HEK293 (cell line): ENCODE data around the gene CPEB3.

Experiments used
- CTCF ChIA-PET: fragments of 350-600 bp; formaldehyde crosslinking; extraction: SDS; loops from one replicate; lab custom pipeline; 2021; ENCODE audit warnings: antibody characterized with exemption; lab: Yijun Ruan, JAX
- POLR2A ChIA-PET: fragments of 300-600 bp; formaldehyde crosslinking; extraction: SDS; loops from one replicate; lab custom pipeline; 2020; ENCODE audit warnings: antibody characterized with exemption, inconsistent platforms; lab: Yijun Ruan, JAX
- H3K27ac ChIP-seq: fragments of 200-500 bp; sonication (Bioruptor generic); 2 replicates; pipeline ENCODE4 v1.5.1; 2014; ENCODE audit warnings: low read depth, low read length, control low read depth, inconsistent platforms; ENCODE audit errors: extremely low read depth
- H3K36me3 ChIP-seq, 2 experiments: fragments of 200-500 bp in 1 of 2; sonication (Bioruptor generic) in 1 of 2; 1 replicate in 1 of 2; 2 replicates in 1 of 2; pipeline ENCODE4 v1.5.1; 2014 to 2017; ENCODE audit warnings: inconsistent platforms in 2 of 2, low read length in 2 of 2; ENCODE audit not compliant: control insufficient read depth in 2 of 2, insufficient read depth in 1 of 2
- H3K4me1 ChIP-seq: fragments of 200-500 bp; sonication (Bioruptor generic); 2 replicates; pipeline ENCODE4 v1.5.1; 2014; ENCODE audit warnings: mild to moderate bottlenecking, low read length, inconsistent platforms; ENCODE audit not compliant: control insufficient read depth, insufficient read depth
- H3K4me3 ChIP-seq: 2 replicates; pipeline ENCODE4 v1.5.1; 2011; ENCODE audit warnings: low read depth, mild to moderate bottlenecking, control low read depth, low read length, moderate library complexity
- H3K9me3 ChIP-seq: fragments of 200-500 bp; sonication (Bioruptor generic); 2 replicates; pipeline ENCODE4 v1.5.1; 2014; ENCODE audit warnings: low read depth, low read length, inconsistent platforms; ENCODE audit not compliant: control insufficient read depth, insufficient read depth
- HOXA7 ChIP-seq: sonication (generic); formaldehyde crosslinking; IDR thresholded peaks from 2 replicates; pipeline ENCODE4 v1.8.1; 2022; ENCODE audit warnings: missing genetic modification reagents, borderline replicate concordance
- KLF1 ChIP-seq: fragments of 450-650 bp; formaldehyde crosslinking; IDR thresholded peaks from 2 replicates; pipeline ENCODE4 v1.5.1; 2016; ENCODE audit warnings: missing biosample characterization, missing genetic modification characterization
- KLF9 ChIP-seq: fragments of 450-650 bp; formaldehyde crosslinking; IDR thresholded peaks from 2 replicates; pipeline ENCODE4 v1.5.1; 2016; ENCODE audit warnings: missing biosample characterization, missing genetic modification characterization, low read depth
- PBX3 ChIP-seq: sonication (generic); formaldehyde crosslinking; IDR thresholded peaks from 2 replicates; pipeline ENCODE4 v1.8.1; 2022; ENCODE audit warnings: mild to moderate bottlenecking, moderate library complexity, missing genetic modification reagents
- PRDM2 ChIP-seq: fragments of 450-650 bp; formaldehyde crosslinking; IDR thresholded peaks from 2 replicates; pipeline ENCODE4 v1.5.1; 2016; ENCODE audit warnings: missing biosample characterization, missing genetic modification characterization, borderline replicate concordance
- RBAK ChIP-seq: fragments of 450-650 bp; formaldehyde crosslinking; IDR thresholded peaks from 2 replicates; pipeline ENCODE4 v1.5.1; 2016; ENCODE audit warnings: missing biosample characterization, missing genetic modification characterization
- SALL2 ChIP-seq: fragments of 450-650 bp; formaldehyde crosslinking; IDR thresholded peaks from 2 replicates; pipeline ENCODE4 v1.5.0; 2017; ENCODE audit warnings: missing biosample characterization, mild to moderate bottlenecking, missing genetic modification characterization, borderline replicate concordance
- ZBTB17 ChIP-seq: fragments of 450-650 bp; formaldehyde crosslinking; IDR thresholded peaks from 2 replicates; pipeline ENCODE4 v1.5.1; 2016; ENCODE audit warnings: missing biosample characterization, missing genetic modification characterization
- ZBTB21 ChIP-seq: fragments of 450-650 bp; formaldehyde crosslinking; IDR thresholded peaks from 2 replicates; pipeline ENCODE4 v1.5.1; 2017; ENCODE audit warnings: missing biosample characterization, missing genetic modification characterization
- ZNF138 ChIP-seq: fragments of 450-650 bp; formaldehyde crosslinking; IDR thresholded peaks from 2 replicates; pipeline ENCODE4 v1.5.1; 2016; ENCODE audit warnings: missing biosample characterization, missing genetic modification characterization, borderline replicate concordance
- ZNF18 ChIP-seq: fragments of 450-650 bp; formaldehyde crosslinking; IDR thresholded peaks from 2 replicates; pipeline ENCODE4 v1.5.1; 2016; ENCODE audit warnings: missing biosample characterization, missing genetic modification characterization
- ZNF292 ChIP-seq: fragments of 450-650 bp; formaldehyde crosslinking; IDR thresholded peaks from 2 replicates; pipeline ENCODE4 v1.5.1; 2016; ENCODE audit warnings: low read depth, missing biosample characterization, missing genetic modification characterization, borderline replicate concordance
- ZNF37A ChIP-seq: fragments of 450-650 bp; IDR thresholded peaks from 2 replicates; pipeline ENCODE4 v1.5.1; 2018; ENCODE audit warnings: missing biosample characterization, missing genetic modification characterization
- ZNF433 ChIP-seq: fragments of 450-650 bp; formaldehyde crosslinking; IDR thresholded peaks from 2 replicates; pipeline ENCODE4 v1.5.1; 2016; ENCODE audit warnings: missing biosample characterization, missing genetic modification characterization, low read depth
- ZNF473 ChIP-seq: fragments of 450-650 bp; formaldehyde crosslinking; IDR thresholded peaks from 2 replicates; pipeline ENCODE4 v1.5.1; 2017; ENCODE audit warnings: missing biosample characterization, missing genetic modification characterization
- ZNF529 ChIP-seq: fragments of 450-650 bp; formaldehyde crosslinking; IDR thresholded peaks from 2 replicates; pipeline ENCODE4 v1.5.1; 2017; ENCODE audit warnings: missing genetic modification characterization, missing biosample characterization; ENCODE audit not compliant: insufficient replicate concordance
- ZNF544 ChIP-seq: fragments of 450-650 bp; formaldehyde crosslinking; IDR thresholded peaks from 2 replicates; pipeline ENCODE4 v1.5.0; 2017; ENCODE audit warnings: missing biosample characterization, missing genetic modification characterization
- ZNF548 ChIP-seq: fragments of 450-650 bp; formaldehyde crosslinking; IDR thresholded peaks from 2 replicates; pipeline ENCODE4 v1.5.1; 2016; ENCODE audit warnings: missing biosample characterization, missing genetic modification characterization
- ZNF560 ChIP-seq: fragments of 450-650 bp; formaldehyde crosslinking; IDR thresholded peaks from 2 replicates; pipeline ENCODE4 v1.5.1; 2017; ENCODE audit warnings: missing biosample characterization, missing genetic modification characterization, borderline replicate concordance
- ZNF639 ChIP-seq: fragments of 450-650 bp; formaldehyde crosslinking; IDR thresholded peaks from 2 replicates; pipeline ENCODE4 v1.5.1; 2016; ENCODE audit warnings: missing biosample characterization, missing genetic modification characterization
- ZNF701 ChIP-seq: fragments of 450-650 bp; formaldehyde crosslinking; IDR thresholded peaks from 2 replicates; pipeline ENCODE4 v1.5.1; 2016; ENCODE audit warnings: missing biosample characterization, missing genetic modification characterization
- ZNF747 ChIP-seq: fragments of 450-650 bp; formaldehyde crosslinking; IDR thresholded peaks from 2 replicates; pipeline ENCODE4 v1.5.1; 2016; ENCODE audit warnings: missing biosample characterization, missing genetic modification characterization
- ZSCAN5A ChIP-seq: fragments of 450-650 bp; formaldehyde crosslinking; IDR thresholded peaks from 2 replicates; pipeline ENCODE4 v1.5.1; 2016; ENCODE audit warnings: missing biosample characterization, missing genetic modification characterization
- ZXDB ChIP-seq: fragments of 450-650 bp; formaldehyde crosslinking; IDR thresholded peaks from 2 replicates; pipeline ENCODE4 v1.5.1; 2016; ENCODE audit warnings: missing biosample characterization, missing genetic modification characterization

Gene CPEB3

GRCh38 chr10:92208736-92209135 lies 82.1 kb downstream of the CPEB3 start:
- Histone ChIP-seq H3K4me1 (no peaks in the 10 kb centered on the region), H3K9me3 (no peaks in the 10 kb centered on the region), H3K36me3 (no peaks in the 10 kb centered on the region), H3K4me3 (no peak overlapping the region), H3K27ac (no peak overlapping the region)
- ChIA-PET CTCF (interaction anchor here (0.8 kb wide), 1 partner anchor 8 kb away, joined by 3 read pairs; no protein-coding TSS in a partner anchor), POLR2A (no interaction called here)
- TF ChIP-seq ZXDB (tag by site-specific recombination) (no peak), KLF9 (no peak), ZNF433 (no peak), ZNF37A (tag by site-specific recombination) (no peak), ZNF138 (no peak), PBX3 (no peak)

GRCh38 chr10:92208157-92208720 lies 82.6 kb downstream of the CPEB3 start:
- H3K4me1 ChIP-seq = no peaks in the 10 kb centered on the region
- H3K27ac ChIP-seq = no peak overlapping the region
- CTCF ChIA-PET = interaction anchor here (0.8 kb wide), 1 partner anchor 9 kb away, joined by 3 read pairs; no protein-coding TSS in a partner anchor
- POLR2A ChIA-PET = no interaction called here
- no peaks in the 10 kb centered on the region for H3K36me3 ChIP-seq
- TF ChIP-seq RBAK (tag by site-specific recombination) = no peak
- TF ChIP-seq ZNF701 (tag by site-specific recombination) = no peak
- TF ChIP-seq ZBTB17 = no peak
- no peak for TF ChIP-seq ZNF639 (tag by site-specific recombination)
- TF ChIP-seq ZNF747 (tag by site-specific recombination) = no peak
- no peak for TF ChIP-seq ZNF292 (tag by site-specific recombination)
- no peak for TF ChIP-seq ZNF548 (tag by site-specific recombination)
- TF ChIP-seq ZNF18 (tag by site-specific recombination) = no peak
- TF ChIP-seq KLF1 (tag by site-specific recombination) = no peak
- TF ChIP-seq PRDM2 = no peak
- no peak for TF ChIP-seq ZBTB21 (tag by site-specific recombination)
- no peak for TF ChIP-seq ZNF560
- no peak for TF ChIP-seq SALL2 (tag by site-specific recombination)
- no peak for TF ChIP-seq HOXA7
- TF ChIP-seq ZNF544 (tag by site-specific recombination) = no peak
- no peak for TF ChIP-seq ZSCAN5A (tag by site-specific recombination)
- TF ChIP-seq ZNF473 = no peak
- TF ChIP-seq ZNF529 (tag by site-specific recombination) = no peak
- H3K4me3 ChIP-seq = no peak overlapping the region
- no peaks in the 10 kb centered on the region for H3K9me3 ChIP-seq
